EH (cell line): ENCODE data around the gene CLTB.
"Not testable (repeated sequence)": the region's sequence is repeated elsewhere in the genome, so short reads cannot be mapped to it uniquely, and the experiment has no call there.

Source experiments
- DNase-seq: peaks from one replicate; pipeline ENCODE4 v3.0.0-alpha.2; 2015; ENCODE audit warnings: low read depth

CLTB gene

GRCh38 chr5:176415952-176416924 is at the start of gene CLTB:
TSS of gene CLTB (minus strand) at chr5:176416539. CDS start at chr5:176416363, 176 bp downstream.
- DNase-seq, result peak; percentile 90

- DNase-seq, result no peak
Observed at GRCh38 chr5:176463113-176463764, 46.9 kb upstream of the CLTB start.

- no peak for DNase-seq
Observed at GRCh38 chr5:176461349-176461748, 45.0 kb upstream of the CLTB start.

GRCh38 chr5:176458904-176459561 is 42.7 kb upstream of the CLTB start:
- peak; percentile 43 for DNase-seq

- DNase-seq, result no peak
Observed at GRCh38 chr5:176454724-176455394, 38.5 kb upstream of the CLTB start.

- DNase-seq, result no peak
Observed at GRCh38 chr5:176450077-176450476, 33.7 kb upstream of the CLTB start.

- peak; percentile 99 for DNase-seq
Observed at GRCh38 chr5:176447978-176448608, 31.8 kb upstream of the CLTB start, which contains the start of gene FAF2. TSS of gene FAF2 (plus strand) at chr5:176448385. CDS start at chr5:176448408, 23 bp downstream.

GRCh38 chr5:176447591-176447977 is 31.2 kb upstream of the CLTB start:
- DNase-seq, result no peak

- DNase-seq, result no peak
Observed at GRCh38 chr5:176446884-176447590, 30.7 kb upstream of the CLTB start.

GRCh38 chr5:176446028-176446665 is 29.8 kb upstream of the CLTB start:
- no peak for DNase-seq

GRCh38 chr5:176444742-176445141 is 28.4 kb upstream of the CLTB start:
- DNase-seq, result no peak

GRCh38 chr5:176442911-176443310 is 26.6 kb upstream of the CLTB start:
- DNase-seq, result not testable (repeated sequence)

GRCh38 chr5:176441921-176442323 is 25.6 kb upstream of the CLTB start:
- peak; percentile 56 for DNase-seq

- DNase-seq, result no peak
Observed at GRCh38 chr5:176440927-176441706, 24.8 kb upstream of the CLTB start.

GRCh38 chr5:176438959-176439757 is 22.8 kb upstream of the CLTB start:
- peak; percentile 89 for DNase-seq

GRCh38 chr5:176436656-176437055 is 20.3 kb upstream of the CLTB start:
- DNase-seq, result peak; percentile 68

GRCh38 chr5:176432707-176433106 is 16.4 kb upstream of the CLTB start:
- DNase-seq, result no peak

- DNase-seq, result no peak
Observed at GRCh38 chr5:176429972-176430371, 13.6 kb upstream of the CLTB start.

- DNase-seq, result peak; percentile 62
Observed at GRCh38 chr5:176427971-176428370, 11.6 kb upstream of the CLTB start.
